Measurements from ENCODE around the gene BPIFB6.
"Not testable (repeated sequence)": the region's sequence is repeated elsewhere in the genome, so short reads cannot be mapped to it uniquely, and the experiment has no call there.

Gene BPIFB6

GRCh38 chr20:33030569-33030968, 879 bp upstream of the BPIFB6 start:
- no peak for DNase-seq (ENCODE audit: low spot score)

GRCh38 chr20:33032555-33032954, 1.1 kb downstream of the BPIFB6 start:
- DNase-seq (ENCODE audit: low spot score): no peak

GRCh38 chr20:33033381-33033780, 1.9 kb downstream of the BPIFB6 start:
- no peak for DNase-seq (ENCODE audit: low spot score)

- no peak for DNase-seq (ENCODE audit: low spot score)
Measured at GRCh38 chr20:33034115-33034514, 2.7 kb downstream of the BPIFB6 start.

- no peak for DNase-seq (ENCODE audit: low spot score)
Measured at GRCh38 chr20:33034901-33035492, 3.5 kb downstream of the BPIFB6 start.

GRCh38 chr20:33037456-33037855, 6.0 kb downstream of the BPIFB6 start:
- no peak for DNase-seq (ENCODE audit: low spot score)

- DNase-seq (ENCODE audit: low spot score): no peak
Measured at GRCh38 chr20:33038243-33038642, 6.8 kb downstream of the BPIFB6 start.

- no peak for DNase-seq (ENCODE audit: low spot score)
Measured at GRCh38 chr20:33042430-33042829, 11.0 kb downstream of the BPIFB6 start.

GRCh38 chr20:33042983-33043730, 11.7 kb downstream of the BPIFB6 start:
- DNase-seq (ENCODE audit: low spot score): no peak

GRCh38 chr20:33043731-33044181, 12.3 kb downstream of the BPIFB6 start:
- no peak for DNase-seq (ENCODE audit: low spot score)

- not testable (repeated sequence) for DNase-seq (ENCODE audit: low spot score)
Measured at GRCh38 chr20:33045129-33045721, 13.8 kb downstream of the BPIFB6 start.

- no peak for DNase-seq (ENCODE audit: low spot score)
Measured at GRCh38 chr20:33046412-33046811, 15.0 kb downstream of the BPIFB6 start.

GRCh38 chr20:33051333-33051732, 19.9 kb downstream of the BPIFB6 start:
- DNase-seq (ENCODE audit: low spot score): no peak

- DNase-seq (ENCODE audit: low spot score): no peak
Measured at GRCh38 chr20:33053291-33054106, 22.1 kb downstream of the BPIFB6 start, which contains the start of gene BPIFB3. Gene BPIFB3, plus strand, starts transcription at chr20:33053903. Its CDS starts 1,533 bp downstream, at chr20:33055436.

GRCh38 chr20:33054381-33054780, 22.9 kb downstream of the BPIFB6 start:
- DNase-seq (ENCODE audit: low spot score): no peak

GRCh38 chr20:33054791-33055190, 23.3 kb downstream of the BPIFB6 start:
- no peak for DNase-seq (ENCODE audit: low spot score)

GRCh38 chr20:33059136-33059535, 27.7 kb downstream of the BPIFB6 start:
- no peak for DNase-seq (ENCODE audit: low spot score)

GRCh38 chr20:33059741-33060390, 28.4 kb downstream of the BPIFB6 start:
- DNase-seq (ENCODE audit: low spot score): no peak

GRCh38 chr20:33061658-33062028, 30.2 kb downstream of the BPIFB6 start:
- DNase-seq (ENCODE audit: low spot score): no peak

- DNase-seq (ENCODE audit: low spot score): no peak
Measured at GRCh38 chr20:33062105-33062824, 30.8 kb downstream of the BPIFB6 start.

- no peak for DNase-seq (ENCODE audit: low spot score)
Measured at GRCh38 chr20:33062825-33063149, 31.3 kb downstream of the BPIFB6 start.
